NCI-H345 treated with DMSO at 0.1 percent for 48 hours (cell line): Measurements from ENCODE around the gene NDUFV1.

Experiments
- DNase-seq: peaks from one replicate; lab custom pipeline; 2025; ENCODE audit not compliant: unreplicated experiment; lab: John Stamatoyannopoulos, UW

The NDUFV1 gene

DNA sequence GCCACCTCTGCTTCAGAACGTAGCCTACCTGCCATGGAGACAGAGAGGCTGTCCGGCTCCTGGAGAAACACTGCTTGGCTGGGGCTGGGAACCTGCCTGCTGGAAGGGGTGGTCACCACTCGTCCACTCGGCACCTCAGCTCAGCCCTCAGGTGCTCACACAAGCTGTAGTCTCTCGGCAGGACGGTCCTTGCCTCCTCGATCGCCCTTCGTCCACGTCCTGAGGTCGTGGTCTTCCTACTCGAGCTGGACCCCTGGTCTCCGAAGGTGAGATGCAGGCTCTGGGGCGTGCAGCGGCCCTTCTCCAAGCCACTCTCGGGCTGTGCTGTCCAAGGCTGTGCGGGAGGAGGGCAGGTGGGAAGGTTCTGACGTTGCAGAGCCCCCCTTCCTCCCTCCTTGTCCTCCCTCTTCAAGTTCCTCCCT lies 32.7 kb downstream of the NDUFV1 start, which contains the start of gene TBX10:
TSS of gene TBX10 (minus strand) at position 326 of the 422 bp plus-strand sequence. CDS start at position 35, 291 bp downstream.
- DNase-seq = no peak

GRCh38 chr11:67640021-67640757 lies 33.5 kb downstream of the NDUFV1 start:
- no peak for DNase-seq

DNA sequence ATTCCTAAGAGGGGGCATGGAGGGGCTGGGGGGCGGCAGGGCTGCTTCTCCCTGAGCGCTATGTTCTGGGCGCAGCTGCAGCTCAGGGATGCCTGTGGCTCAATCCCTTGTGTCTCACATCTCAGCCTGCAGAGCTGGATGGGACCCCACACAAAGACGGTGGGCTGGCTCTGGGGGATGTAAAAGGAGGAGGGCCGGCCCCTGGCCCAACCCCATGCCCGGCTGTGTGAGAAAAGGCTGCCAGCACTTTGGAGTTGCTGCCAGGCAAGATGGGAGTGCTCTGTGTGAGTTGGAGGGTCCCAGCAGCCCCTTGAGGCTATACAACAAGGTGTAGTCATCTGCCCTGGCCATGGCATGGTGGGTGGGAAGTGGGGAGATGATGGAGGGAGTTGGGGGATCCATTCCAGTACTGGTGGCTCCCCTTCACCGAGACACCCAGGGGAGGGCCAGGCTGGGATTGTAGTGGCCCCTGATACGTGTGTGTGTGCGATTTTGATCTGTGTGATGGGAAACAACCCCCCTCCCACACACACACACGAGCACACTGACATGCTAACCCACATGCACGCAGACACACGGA lies 34.1 kb downstream of the NDUFV1 start:
- DNase-seq = no peak

- DNase-seq = no peak
Measured at GRCh38 chr11:67641338-67642172, 34.8 kb downstream of the NDUFV1 start.

DNA sequence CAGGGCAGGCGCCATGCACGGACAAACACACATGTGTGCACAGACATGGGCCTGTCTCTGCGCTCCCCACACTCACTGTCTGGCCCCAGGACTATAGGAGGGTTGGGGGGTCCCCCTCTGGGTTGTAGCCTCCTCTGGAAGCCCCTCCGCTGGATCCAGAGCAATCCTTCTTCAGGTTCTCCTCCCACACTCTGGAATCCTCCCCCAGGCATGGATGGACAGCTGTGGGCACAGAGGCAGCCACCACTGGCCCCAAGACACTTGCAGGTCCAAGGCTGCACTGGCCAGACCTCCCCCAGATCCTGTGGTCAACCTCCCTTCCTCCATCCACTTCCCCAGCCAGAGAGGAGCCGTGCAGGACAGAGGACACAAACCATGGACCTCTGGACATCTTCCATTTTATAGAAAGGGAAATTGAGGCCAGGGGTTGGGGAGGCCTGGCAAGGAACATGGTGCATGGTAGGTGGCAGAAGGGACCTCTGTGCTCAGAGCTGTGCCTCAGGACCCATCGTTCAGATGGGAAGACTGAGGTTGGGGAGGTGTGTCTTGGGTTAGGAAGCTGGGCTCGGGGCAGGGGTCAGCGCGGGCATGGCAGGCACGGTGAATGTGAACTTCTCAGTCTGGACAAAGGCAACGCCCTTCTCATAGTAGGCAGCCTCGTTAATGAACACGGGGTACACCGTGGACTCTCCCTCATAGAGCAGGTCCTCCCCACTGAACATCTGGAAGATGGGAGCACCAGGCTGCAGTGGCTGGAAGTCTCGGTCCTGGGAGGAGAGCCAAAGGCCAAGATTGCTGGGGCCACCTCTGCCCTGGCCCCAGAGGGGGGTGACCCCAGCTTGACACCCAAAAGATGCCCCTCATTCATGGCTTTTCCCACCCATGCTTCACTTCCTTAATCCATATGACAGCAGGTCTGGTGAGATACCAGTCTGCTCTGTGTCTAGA lies 35.7 kb downstream of the NDUFV1 start:
- DNase-seq = no peak

- no peak for DNase-seq
Measured at GRCh38 chr11:67644042-67644441, 37.3 kb downstream of the NDUFV1 start.

- no peak for DNase-seq
Measured at GRCh38 chr11:67644472-67645418, 38.0 kb downstream of the NDUFV1 start.

GRCh38 chr11:67645521-67646461 lies 39.1 kb downstream of the NDUFV1 start:
- DNase-seq = no peak

GRCh38 chr11:67646535-67647336 lies 40.0 kb downstream of the NDUFV1 start:
- DNase-seq = no peak

DNA sequence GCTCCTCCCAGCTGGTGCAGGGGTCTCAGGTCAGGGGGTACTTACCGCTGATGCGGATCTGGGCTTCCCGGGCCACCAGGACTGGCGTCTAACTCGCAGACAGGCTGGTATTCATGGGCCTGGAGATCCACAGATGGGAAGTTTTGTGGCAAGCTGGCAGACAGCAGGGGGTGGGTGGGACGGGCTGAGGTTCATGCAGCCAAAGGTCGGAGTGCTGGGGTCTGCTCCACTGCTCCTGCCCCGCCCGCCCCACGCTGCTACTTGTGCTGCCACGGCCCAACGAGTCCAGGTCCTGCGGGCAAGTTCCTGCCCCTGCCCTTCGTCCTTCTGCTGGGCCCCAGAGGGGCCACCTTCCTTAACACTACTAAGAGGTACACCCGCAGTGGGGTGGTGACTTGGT lies 40.7 kb downstream of the NDUFV1 start:
- DNase-seq = no peak

DNA sequence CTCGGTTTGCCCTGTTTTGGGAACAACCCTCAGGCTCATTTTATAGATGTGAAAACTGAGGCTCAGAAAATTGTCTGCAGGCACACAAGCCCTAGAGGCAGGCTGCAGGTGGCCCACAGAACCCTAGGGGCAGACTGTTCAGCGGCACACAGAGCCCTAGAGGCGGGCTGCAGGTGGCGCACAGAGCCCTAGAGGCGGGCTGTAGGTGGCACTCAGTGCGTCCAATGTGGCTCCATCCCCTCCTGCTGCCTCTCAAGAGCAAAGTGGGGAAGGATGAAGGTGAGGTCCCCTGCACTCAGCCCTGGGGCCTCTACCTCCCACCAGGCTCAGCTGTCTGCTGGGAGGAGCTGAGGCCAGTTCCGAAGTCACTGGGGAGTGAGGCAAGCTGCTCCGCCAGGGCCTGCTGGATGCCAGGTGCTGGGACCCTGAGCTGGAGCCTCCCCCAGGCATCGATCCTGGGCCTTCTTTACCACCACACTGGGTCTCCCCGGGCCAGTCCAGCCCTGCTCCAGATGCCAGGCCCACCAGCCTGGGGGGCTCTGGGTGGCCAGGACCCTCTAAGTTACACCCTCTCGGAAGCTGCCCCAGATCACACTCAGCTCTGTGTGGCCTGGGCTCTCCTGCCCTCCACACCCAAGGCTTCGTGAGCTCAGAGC lies 41.5 kb downstream of the NDUFV1 start:
- DNase-seq = peak; percentile 54

GRCh38 chr11:67648796-67649613 lies 42.3 kb downstream of the NDUFV1 start:
- no peak for DNase-seq

GRCh38 chr11:67649634-67650510 lies 43.1 kb downstream of the NDUFV1 start:
- DNase-seq = no peak

GRCh38 chr11:67651976-67652781 lies 45.4 kb downstream of the NDUFV1 start:
- DNase-seq = no peak
